Measurements from ENCODE around the gene CCDC47. TPM values are rescaled to one million over a fixed set of nuclear protein-coding genes. Genes with fewer than 3 reads are reported as not detected.

CCDC47 gene
- total RNA-seq, 1 experiment from 2014 or later = 79.4 TPM

GRCh38 chr17:63709110-63709509, 64.3 kb downstream of the CCDC47 start:
- Histone ChIP-seq H4K5ac (ENCODE audit: insufficient read length, low read depth, low read length) (no peak overlapping the region), H3K9me3 (ENCODE audit: control insufficient read depth, low read depth, low read length) (no peaks in the 10 kb centered on the region), H2BK20ac (ENCODE audit: low read depth, low read length, poor library complexity, severe bottlenecking) (no peak overlapping the region), H3K18ac (ENCODE audit: insufficient read length, low read depth, low read length) (no peak overlapping the region), H2AK5ac (ENCODE audit: insufficient read length, low read length) (no peak overlapping the region), H3T11ph (ENCODE audit: low read length) (no peak overlapping the region), H3K56ac (ENCODE audit: insufficient read length, low read depth, low read length) (no peak overlapping the region), H2BK5ac (ENCODE audit: insufficient read length, low read length) (no peak overlapping the region), H3K4me2 (ENCODE audit: insufficient read depth, insufficient read length, low read length) (no peak overlapping the region), H4K20me1 (ENCODE audit: control insufficient read depth, insufficient read depth, insufficient read length) (no peaks in the 10 kb centered on the region), H3K14ac (ENCODE audit: insufficient read depth, low read length) (no peak overlapping the region), H3K79me2 (ENCODE audit: insufficient read depth, low read length) (no peaks in the 10 kb centered on the region), H3K9ac (ENCODE audit: extremely low read depth, insufficient read length, low read length) (no peak overlapping the region), H2BK12ac (ENCODE audit: insufficient read length, low read depth, low read length) (no peak overlapping the region), H3K23me2 (ENCODE audit: insufficient read length, low read depth, low read length, poor library complexity, severe bottlenecking) (no peaks in the 10 kb centered on the region), H4K8ac (replicated peaks; ENCODE audit: insufficient read length, low read depth, low read length) (no peak overlapping the region), H3K27me3 (ENCODE audit: insufficient read depth, low read length) (no peaks in the 10 kb centered on the region), H3K4ac (ENCODE audit: low read depth, low read length) (no peak overlapping the region), H3K27ac (ENCODE audit: insufficient read length, low read depth, low read length) (no peak overlapping the region), H3K23ac (ENCODE audit: insufficient read length, low read depth, low read length) (no peak overlapping the region), H3K79me1 (ENCODE audit: insufficient read depth, low read depth, low read length, poor library complexity, severe bottlenecking) (no peaks in the 10 kb centered on the region), H3K4me1 (ENCODE audit: insufficient read depth, low read length) (no peaks in the 10 kb centered on the region), H2AFZ (ENCODE audit: low read length) (no peak overlapping the region), H4K91ac (ENCODE audit: insufficient read length, low read depth, low read length) (no peak overlapping the region), H2BK15ac (ENCODE audit: low read depth, low read length) (no peak overlapping the region), H2BK120ac (ENCODE audit: low read depth, low read length, poor library complexity, severe bottlenecking) (no peak overlapping the region)
- no peaks in the 10 kb centered on the region for H3K27me3 Mint-ChIP-seq (ENCODE audit: low read depth)
- H3K4me1 Mint-ChIP-seq = no peaks in the 10 kb centered on the region
- no peak for TF ChIP-seq CTCF (conservative IDR thresholded peaks at IDR 0.05)
- WGBS (ENCODE audit: extremely low coverage, insufficient read length, low lambda C conversion rate) = no CpG with 5 or more reads among the region's 6 CpGs
- no peak overlapping the region for H3K4me3 Mint-ChIP-seq
- no peaks in the 10 kb centered on the region for H3K9me3 Mint-ChIP-seq
- no peak overlapping the region; a peak in 1 of 7 replicates for H3K27ac Mint-ChIP-seq
- H3K36me3 Mint-ChIP-seq (ENCODE audit: insufficient read depth in 1 of 3, low read depth in 3 of 3) = peaks cover 9 to 56% (median 47%) of the 10 kb centered on the region in 3 experiments; a peak in 6 of 7 replicates
- DNase-seq = no peak
